Cardiac septum (tissue), 1 donor: ENCODE results near the gene SRY. TPM values are rescaled to one million over a fixed set of nuclear protein-coding genes. Genes with fewer than 3 reads are reported as not detected.
"Not testable (repeated sequence)": the region's sequence is repeated elsewhere in the genome, so short reads cannot be mapped to it uniquely, and the experiment has no call there.

Experiments used
- DNase-seq: peaks from one replicate; pipeline ENCODE4 v3.0.0-alpha.2; 2020; ENCODE audit warnings: low spot score
- intact Hi-C: fragments of 100-400 bp; cut with DNase I; formaldehyde crosslinking; loops from one replicate; pipeline ENCODE4 v1.14.0; 2022
- long read RNA-seq: library from polyadenylated mRNA; unstranded; transcript quantifications from one replicate; pipeline ENCODE4 v2.0.0, GENCODE V29; 2021
- total RNA-seq: library from RNA; stranded (reverse); fragmentation: NEBNext Ultra II Directional; extraction: Animal tissue kit (Norgen Biotek cat#: 25700); gene quantifications from one replicate; pipeline ENCODE4 v1.2.1, GENCODE V29; 2021
- donor health status: DM: no; HTN: no; CAD: no.

The SRY gene
- total RNA-seq, result not detected
- long read RNA-seq, result 0 reads

DNA sequence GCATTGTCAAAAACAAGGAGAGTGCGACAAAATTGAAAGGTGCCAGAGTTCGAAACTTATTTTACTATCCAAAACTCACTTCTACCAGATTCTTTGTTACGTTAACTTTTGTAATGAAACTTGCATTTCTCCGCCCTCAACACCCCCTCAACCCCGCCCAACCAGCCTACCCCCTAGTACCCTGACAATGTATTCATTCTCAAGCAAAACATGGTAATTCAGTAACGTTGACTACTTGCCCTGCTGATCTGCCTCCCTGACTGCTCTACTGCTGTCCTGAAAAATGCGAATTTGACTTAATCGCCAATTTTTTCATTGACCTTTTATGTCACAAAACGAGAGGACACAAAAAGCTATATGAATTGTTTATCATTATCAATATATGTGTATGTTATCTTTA, at the start of gene SRY:
SRY (minus strand) TSS at position 83 of the 400 bp plus-strand sequence; CDS start at position 4, 79 bp downstream.
- intact Hi-C loops, result no loop called here
- DNase-seq, result no peak

GRCh38 chrY:2837078-2837477, 49.6 kb upstream of the SRY start:
- intact Hi-C loops, result no loop called here
- DNase-seq, result no peak

- intact Hi-C loops, result no loop called here
- DNase-seq, result no peak
Observed at GRCh38 chrY:2835230-2835629, 47.7 kb upstream of the SRY start.

- intact Hi-C loops, result no loop called here
- DNase-seq, result no peak
Observed at GRCh38 chrY:2828497-2828896, 41.0 kb upstream of the SRY start.

DNA sequence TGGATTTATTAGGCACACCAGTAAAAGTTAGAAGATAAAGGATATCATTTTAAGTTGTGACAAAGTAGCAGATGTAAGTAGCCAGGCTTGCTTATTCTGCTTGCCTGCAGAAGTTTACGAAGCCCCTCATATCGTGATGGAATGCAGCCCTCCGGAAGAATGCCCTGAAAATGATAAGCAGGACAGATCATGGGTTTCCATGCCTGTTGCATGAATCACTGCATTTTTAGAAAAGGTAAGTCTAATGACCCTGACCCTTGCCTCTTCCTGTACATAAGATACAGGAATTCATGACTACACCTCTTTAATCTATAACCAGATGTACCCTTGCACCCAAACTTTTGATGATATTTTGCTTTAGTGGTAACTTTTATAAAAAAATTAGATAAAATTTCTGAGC, 37.0 kb upstream of the SRY start:
- no peak for DNase-seq
- intact Hi-C loops, result no loop called here

GRCh38 chrY:2817146-2817896, 29.8 kb upstream of the SRY start:
- DNase-seq, intact Hi-C loops: not testable (repeated sequence)

GRCh38 chrY:2800246-2800645, 12.8 kb upstream of the SRY start:
- intact Hi-C loops, result no loop called here
- DNase-seq, result no peak

DNA sequence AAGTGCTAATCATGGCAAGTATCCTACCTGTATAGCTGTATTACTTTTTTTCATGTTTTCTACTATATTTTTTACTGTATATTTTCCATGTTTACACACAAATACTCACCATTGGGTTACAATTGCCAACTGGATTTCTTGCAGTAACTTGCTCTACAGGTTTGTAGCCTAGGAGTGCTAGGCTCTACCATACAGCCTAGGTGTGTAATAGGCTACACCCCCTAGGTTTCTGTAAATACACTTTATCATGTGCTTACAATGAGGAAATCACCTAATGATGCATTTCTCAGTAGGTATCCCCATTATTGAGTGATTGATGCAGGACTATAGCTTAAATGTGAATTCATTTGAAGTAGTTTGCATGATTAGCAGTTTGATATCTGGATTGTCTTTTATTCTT, 10.5 kb upstream of the SRY start:
- intact Hi-C loops, result no loop called here
- no peak for DNase-seq

DNA sequence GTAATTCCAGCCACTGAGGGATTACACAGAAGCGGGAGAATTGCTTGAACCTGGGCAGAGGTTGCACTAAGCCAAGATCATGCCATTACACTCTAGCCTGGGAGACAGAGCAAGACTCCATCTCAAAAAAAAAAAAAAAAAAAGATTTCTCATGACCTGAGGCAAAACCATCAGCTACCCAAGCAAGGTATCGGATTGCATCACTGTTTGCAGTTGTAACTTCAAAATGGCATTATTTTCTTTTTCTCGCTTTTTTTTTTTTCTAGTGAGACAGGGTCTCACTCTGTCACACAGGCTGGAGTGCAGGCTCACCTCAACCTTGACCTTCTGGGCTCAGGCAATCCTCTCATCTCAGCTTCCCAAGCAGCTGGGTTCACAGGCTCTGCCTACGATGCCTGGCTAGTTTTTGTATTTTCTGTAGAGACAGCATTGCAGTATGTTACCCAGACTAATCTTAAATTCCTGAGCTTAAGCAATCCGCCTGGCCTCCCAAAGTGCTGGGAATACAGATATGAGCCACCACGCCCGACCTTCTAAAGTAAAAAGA, 9.6 kb upstream of the SRY start:
- DNase-seq, result no peak
- intact Hi-C loops, result no loop called here

DNA sequence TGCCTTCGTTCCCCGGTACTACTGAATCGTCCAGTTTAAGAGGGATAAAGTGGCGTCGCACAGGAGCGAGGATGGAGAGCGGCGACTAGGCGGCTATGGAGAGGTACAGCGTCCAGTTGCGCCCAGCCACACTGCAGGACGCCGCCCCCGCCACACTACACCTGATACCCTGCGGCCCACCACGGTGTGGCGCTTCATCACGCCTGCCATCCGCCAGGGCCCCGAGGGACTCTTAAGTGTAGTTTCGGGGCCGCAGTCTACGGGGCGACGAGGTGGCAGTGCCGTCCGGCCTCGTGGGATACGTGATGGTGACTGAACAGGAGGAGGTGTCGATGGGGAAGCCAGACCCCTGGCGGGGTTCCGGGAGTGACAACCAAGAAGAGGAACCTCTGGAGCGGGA, 2.3 kb upstream of the SRY start:
- intact Hi-C loops, result no loop called here
- no peak for DNase-seq

- intact Hi-C loops, result no loop called here
- no peak for DNase-seq
Observed at GRCh38 chrY:2786876-2787512, 488 bp downstream of the SRY start.

Other genes starting within 250 kb of the SRY start
- not detected for gene RPS4Y1, start 53.9 kb upstream of the SRY start, total RNA-seq
- gene ZFY, start 147.7 kb upstream of the SRY start, total RNA-seq, result not detected